Activated CD8-positive, alpha-beta memory T cell treated with anti-CD3 and anti-CD28 coated beads, Interleukin-2, amount 10 ng/mL, durations not matched to agents 7 days and 5 days (primary cell): ENCODE data around the gene AFM. TPM values are rescaled to one million over a fixed set of nuclear protein-coding genes. Genes with fewer than 3 reads are reported as not detected.

Experiments used
- ATAC-seq: fragments of 150-1000 bp; cut with Tn5 transposase; one replicate; pipeline ENCODE4 v1.10.0; 2021; ENCODE audit warnings: moderate library complexity
- CTCF ChIA-PET: fragments of 350-600 bp; sonication (Branson Sonifier 250); formaldehyde crosslinking; loops from one replicate; lab custom pipeline; 2021; ENCODE audit warnings: antibody characterized with exemption; lab: Charles Lee
- DNase-seq: peaks from one replicate; pipeline ENCODE4 v3.0.0-alpha.2; 2020
- H3K27ac Mint-ChIP-seq: one replicate; pipeline ENCODE4 v1.8.0; 2021; ENCODE audit warnings: mild to moderate bottlenecking, mixed read lengths
- H3K27me3 Mint-ChIP-seq: one replicate; pipeline ENCODE4 v1.8.0; 2021; ENCODE audit warnings: mixed read lengths
- H3K36me3 Mint-ChIP-seq: one replicate; pipeline ENCODE4 v1.8.0; 2021; ENCODE audit warnings: mild to moderate bottlenecking, mixed read lengths
- H3K4me1 Mint-ChIP-seq: one replicate; pipeline ENCODE4 v1.8.0; 2021; ENCODE audit warnings: mixed read lengths
- H3K4me3 Mint-ChIP-seq: one replicate; pipeline ENCODE4 v1.8.0; 2021; ENCODE audit warnings: mild to moderate bottlenecking, moderate library complexity, mixed read lengths
- H3K9me3 Mint-ChIP-seq: one replicate; pipeline ENCODE4 v1.8.0; 2022; ENCODE audit warnings: low read depth, mixed read lengths
- total RNA-seq, 2 experiments: library from RNA; stranded (reverse); gene quantifications; one replicate each; pipeline ENCODE4 v1.2.3, GENCODE V29; 2021

The AFM gene
- total RNA-seq, 2 experiments from 2014 or later: not detected

DNA sequence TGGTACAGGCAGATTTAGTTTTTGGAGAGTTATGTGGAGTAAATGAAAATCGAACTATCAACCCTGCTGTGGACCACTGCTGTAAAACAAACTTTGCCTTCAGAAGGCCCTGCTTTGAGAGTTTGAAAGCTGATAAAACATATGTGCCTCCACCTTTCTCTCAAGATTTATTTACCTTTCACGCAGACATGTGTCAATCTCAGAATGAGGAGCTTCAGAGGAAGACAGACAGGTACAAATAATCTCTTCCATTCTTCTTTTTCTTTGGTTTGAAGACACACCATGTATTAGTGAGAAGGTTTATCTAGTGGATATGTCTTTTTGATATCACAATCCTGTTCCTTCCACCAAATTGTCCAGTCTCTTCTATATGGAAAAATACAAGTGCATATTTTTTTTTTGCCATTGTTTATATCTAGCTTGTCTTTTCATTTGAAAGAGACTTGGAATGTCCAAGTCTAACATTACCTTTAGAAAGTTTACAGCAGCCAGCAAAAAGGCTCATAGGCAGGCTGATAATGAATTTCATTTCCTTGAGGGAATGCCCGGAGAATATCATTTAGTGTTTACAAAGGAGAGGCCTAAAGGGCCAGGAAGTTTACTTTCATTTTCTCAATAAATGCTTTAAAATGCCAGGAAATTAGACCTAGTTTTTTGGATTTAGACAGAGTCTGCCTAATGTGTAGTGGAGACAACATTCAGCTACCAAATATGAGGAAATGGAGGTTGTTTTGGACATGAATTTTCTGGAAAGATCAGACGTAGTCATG is 18.6 kb downstream of the AFM start:
- CTCF ChIA-PET: interaction anchor here (0.6 kb wide), 1 partner anchor 518 kb away, joined by 3 read pairs; no protein-coding TSS in a partner anchor
- Mint-ChIP-seq H3K36me3 (no peaks in the 10 kb centered on the region), H3K27ac (no peak overlapping the region), H3K4me1 (no peaks in the 10 kb centered on the region), H3K4me3 (no peak overlapping the region), H3K9me3 (no peaks in the 10 kb centered on the region), H3K27me3 (no peaks in the 10 kb centered on the region)
- no peak for ATAC-seq
- DNase-seq: no peak

DNA sequence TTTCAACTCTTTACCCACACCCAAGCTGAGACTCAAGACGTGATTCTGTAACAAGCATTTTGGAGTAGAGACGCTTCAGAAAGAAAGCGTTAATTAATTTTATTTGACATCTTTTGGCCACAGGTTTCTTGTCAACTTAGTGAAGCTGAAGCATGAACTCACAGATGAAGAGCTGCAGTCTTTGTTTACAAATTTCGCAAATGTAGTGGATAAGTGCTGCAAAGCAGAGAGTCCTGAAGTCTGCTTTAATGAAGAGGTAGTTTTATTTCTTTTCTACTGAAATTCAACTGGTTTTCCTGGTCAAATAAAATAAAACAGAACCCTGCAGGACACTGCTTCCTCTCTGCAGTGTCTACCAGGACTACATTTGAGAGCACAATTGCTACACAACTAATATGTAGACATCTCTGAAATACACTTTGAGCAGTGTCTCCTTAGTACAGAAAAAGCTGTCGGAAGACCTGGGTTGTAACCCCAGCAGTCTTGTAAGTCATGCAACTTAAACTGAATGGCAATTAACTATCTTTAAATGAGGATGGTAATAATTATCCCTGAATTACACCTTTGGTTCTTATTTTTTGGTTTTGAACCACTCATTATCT is 20.2 kb downstream of the AFM start:
- Mint-ChIP-seq H3K27ac (no peak overlapping the region), H3K4me3 (no peak overlapping the region), H3K27me3 (no peaks in the 10 kb centered on the region), H3K36me3 (no peaks in the 10 kb centered on the region), H3K9me3 (no peaks in the 10 kb centered on the region), H3K4me1 (no peaks in the 10 kb centered on the region)
- DNase-seq: no peak
- CTCF ChIA-PET: no interaction called here
- ATAC-seq: no peak

DNA sequence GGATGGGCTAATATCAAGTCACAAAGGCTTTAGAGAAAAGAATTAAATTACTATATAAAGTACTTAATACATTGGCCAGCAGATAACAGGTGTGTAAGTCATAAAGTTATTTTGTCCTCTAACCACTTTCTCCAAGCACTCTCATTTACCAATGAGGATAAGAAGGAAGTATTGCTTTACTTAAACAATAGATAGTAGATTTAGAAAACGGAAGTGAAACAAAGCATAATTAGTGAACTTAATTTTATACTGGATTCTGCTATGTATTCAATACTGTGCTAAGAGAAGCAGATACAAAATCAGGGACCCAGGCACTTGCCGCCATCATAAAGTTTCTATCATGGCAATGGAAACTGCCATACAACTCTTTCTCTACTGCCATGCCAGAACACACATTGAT is 24.0 kb downstream of the AFM start:
- Mint-ChIP-seq H3K4me3 (no peak overlapping the region), H3K4me1 (no peaks in the 10 kb centered on the region), H3K27ac (no peak overlapping the region), H3K9me3 (no peaks in the 10 kb centered on the region), H3K27me3 (peaks cover 2% of the 10 kb centered on the region), H3K36me3 (no peaks in the 10 kb centered on the region)
- DNase-seq (no peak), ATAC-seq (no peak)
- CTCF ChIA-PET: no interaction called here

DNA sequence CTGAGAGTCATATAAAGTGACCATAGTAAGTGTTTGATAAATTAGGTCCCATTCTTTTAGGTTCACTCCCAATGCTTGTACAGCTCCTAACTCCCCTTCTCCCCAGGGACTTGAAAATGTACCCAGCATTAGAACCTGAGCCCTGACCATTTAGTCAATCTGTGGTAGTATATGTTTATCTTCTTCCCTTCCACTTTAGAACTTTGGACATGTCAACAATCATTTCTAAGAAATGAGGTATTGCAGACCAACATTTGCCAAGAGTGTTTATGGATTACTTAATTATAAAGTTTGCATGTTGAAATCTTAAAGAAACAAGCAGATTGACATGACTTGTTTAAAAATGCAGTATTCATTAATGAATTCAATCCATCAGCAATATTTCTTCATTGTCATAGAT is 26.0 kb downstream of the AFM start:
- no peaks in the 10 kb centered on the region for H3K9me3 Mint-ChIP-seq
- ATAC-seq: no peak
- no peak overlapping the region for H3K4me3 Mint-ChIP-seq
- H3K27ac Mint-ChIP-seq: no peak overlapping the region
- CTCF ChIA-PET: no interaction called here
- no peaks in the 10 kb centered on the region for H3K4me1 Mint-ChIP-seq
- no peaks in the 10 kb centered on the region for H3K36me3 Mint-ChIP-seq
- H3K27me3 Mint-ChIP-seq: peaks cover 2% of the 10 kb centered on the region
- DNase-seq: no peak

DNA sequence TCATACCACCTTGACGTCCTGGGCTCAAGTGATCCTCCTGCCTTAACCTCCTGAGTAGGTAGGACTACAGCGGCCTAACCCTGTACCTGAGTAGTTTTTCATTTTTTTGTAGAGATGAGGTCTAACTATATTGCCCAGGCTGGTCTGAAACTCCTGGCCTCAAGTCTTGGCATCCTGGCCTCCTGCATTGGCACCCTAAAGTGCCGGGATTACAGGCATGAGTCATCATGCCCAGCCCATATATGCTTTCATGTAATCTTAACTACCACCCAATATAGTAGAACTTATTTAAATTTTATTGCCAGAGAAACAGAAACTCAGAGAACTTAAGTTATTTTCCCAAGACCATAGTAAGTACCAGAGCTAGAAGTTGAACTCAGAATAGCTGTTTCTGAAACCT is 27.1 kb downstream of the AFM start:
- H3K4me3 Mint-ChIP-seq: no peak overlapping the region
- H3K4me1 Mint-ChIP-seq: no peaks in the 10 kb centered on the region
- H3K27ac Mint-ChIP-seq: no peak overlapping the region
- ATAC-seq (no peak), DNase-seq (no peak)
- H3K9me3 Mint-ChIP-seq: no peaks in the 10 kb centered on the region
- H3K27me3 Mint-ChIP-seq: peaks cover 2% of the 10 kb centered on the region
- H3K36me3 Mint-ChIP-seq: no peaks in the 10 kb centered on the region
- CTCF ChIA-PET: no interaction called here

DNA sequence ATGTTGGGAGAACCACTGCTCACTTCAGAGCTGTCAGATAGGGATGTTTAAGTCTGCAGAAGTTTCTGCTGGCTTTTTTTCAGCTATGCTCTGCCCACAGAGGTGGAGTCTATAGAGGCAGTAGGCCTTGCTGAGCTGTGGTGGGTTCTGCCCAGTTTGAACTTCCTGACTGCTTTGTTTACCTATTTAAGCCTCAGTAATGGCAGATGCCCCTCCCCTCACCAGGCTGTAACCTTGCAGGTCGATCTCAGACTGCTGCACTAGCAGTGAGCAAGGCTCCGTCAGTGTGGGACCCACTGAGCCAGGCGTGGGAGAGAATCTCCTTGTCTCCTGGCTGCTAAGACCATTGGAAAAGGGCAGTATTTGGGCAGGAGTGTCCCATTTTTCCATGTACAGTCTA is 36.8 kb downstream of the AFM start:
- CTCF ChIA-PET: no interaction called here
- ATAC-seq (no peak), DNase-seq (no peak)
- H3K4me1 Mint-ChIP-seq: no peaks in the 10 kb centered on the region
- H3K9me3 Mint-ChIP-seq: no peaks in the 10 kb centered on the region
- H3K4me3 Mint-ChIP-seq: no peak overlapping the region
- no peaks in the 10 kb centered on the region for H3K27me3 Mint-ChIP-seq
- no peaks in the 10 kb centered on the region for H3K36me3 Mint-ChIP-seq
- H3K27ac Mint-ChIP-seq: no peak overlapping the region

DNA sequence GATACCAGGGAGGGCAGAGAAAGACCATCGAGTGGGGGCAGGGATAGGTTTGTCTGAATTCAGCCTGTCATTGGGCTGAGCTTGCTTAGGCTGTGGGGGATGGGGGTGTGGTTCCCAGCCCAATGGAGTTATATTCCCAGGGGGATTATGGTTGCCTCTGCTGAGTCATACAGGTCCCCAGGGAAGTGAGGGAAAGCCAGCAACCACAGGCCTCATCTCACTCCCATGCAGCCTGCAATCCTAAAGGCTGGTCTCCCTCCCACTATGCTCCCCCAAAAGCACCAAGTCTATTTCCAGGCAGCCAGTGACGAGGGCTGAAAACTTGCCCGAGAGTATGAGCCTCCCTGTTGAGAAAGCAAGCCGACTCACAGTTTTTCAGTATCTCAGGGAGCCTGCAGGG is 39.3 kb downstream of the AFM start:
- ATAC-seq (no peak), DNase-seq (no peak)
- Mint-ChIP-seq H3K27ac (no peak overlapping the region), H3K4me3 (no peak overlapping the region), H3K36me3 (no peaks in the 10 kb centered on the region), H3K9me3 (no peaks in the 10 kb centered on the region), H3K27me3 (no peaks in the 10 kb centered on the region), H3K4me1 (no peaks in the 10 kb centered on the region)
- CTCF ChIA-PET: no interaction called here

DNA sequence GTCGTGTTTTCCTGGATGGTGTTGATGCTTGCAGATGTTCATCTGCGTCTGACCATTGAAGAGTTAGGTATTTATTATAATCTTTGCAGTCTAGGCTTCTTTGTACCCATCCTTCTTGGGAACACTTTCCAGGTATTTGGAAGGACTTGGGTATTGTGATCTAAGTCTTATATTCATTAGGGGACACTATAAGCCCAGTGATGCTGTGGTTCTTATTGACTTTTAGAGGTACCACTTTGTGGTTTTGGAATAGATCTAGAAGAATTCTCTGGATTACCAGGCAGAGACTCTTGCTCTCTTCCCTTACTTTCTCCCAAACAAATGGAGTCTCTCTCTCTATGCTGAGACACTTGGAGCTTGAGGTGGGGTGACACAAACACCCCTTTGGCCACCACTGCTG is 41.6 kb downstream of the AFM start:
- ATAC-seq (no peak), DNase-seq (no peak)
- no peak overlapping the region for H3K27ac Mint-ChIP-seq
- CTCF ChIA-PET: no interaction called here
- no peaks in the 10 kb centered on the region for H3K9me3 Mint-ChIP-seq
- no peak overlapping the region for H3K4me3 Mint-ChIP-seq
- no peaks in the 10 kb centered on the region for H3K4me1 Mint-ChIP-seq
- H3K27me3 Mint-ChIP-seq: no peaks in the 10 kb centered on the region
- H3K36me3 Mint-ChIP-seq: no peaks in the 10 kb centered on the region

DNA sequence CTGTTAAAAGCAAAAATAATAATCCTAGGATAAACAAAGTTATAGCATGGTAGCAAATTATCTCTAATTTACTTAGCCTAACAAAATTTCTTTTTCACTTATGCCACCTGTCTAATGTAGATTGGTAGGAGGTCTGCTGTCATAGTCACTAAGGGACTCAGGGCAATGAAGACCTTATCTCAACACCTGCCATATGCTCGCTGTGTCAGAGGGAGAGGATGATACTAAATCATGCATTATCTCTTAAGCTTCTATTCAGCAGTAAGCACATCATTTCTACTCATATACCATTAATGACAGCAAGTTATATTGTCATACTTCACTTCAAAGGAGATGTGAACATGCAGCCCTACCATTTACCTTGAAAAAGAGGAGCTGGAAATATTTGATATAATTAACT is 44.1 kb downstream of the AFM start:
- no peak overlapping the region for H3K27ac Mint-ChIP-seq
- CTCF ChIA-PET: no interaction called here
- DNase-seq (no peak), ATAC-seq (no peak)
- no peaks in the 10 kb centered on the region for H3K27me3 Mint-ChIP-seq
- H3K4me1 Mint-ChIP-seq: no peaks in the 10 kb centered on the region
- H3K36me3 Mint-ChIP-seq: no peaks in the 10 kb centered on the region
- H3K9me3 Mint-ChIP-seq: no peaks in the 10 kb centered on the region
- no peak overlapping the region for H3K4me3 Mint-ChIP-seq

DNA sequence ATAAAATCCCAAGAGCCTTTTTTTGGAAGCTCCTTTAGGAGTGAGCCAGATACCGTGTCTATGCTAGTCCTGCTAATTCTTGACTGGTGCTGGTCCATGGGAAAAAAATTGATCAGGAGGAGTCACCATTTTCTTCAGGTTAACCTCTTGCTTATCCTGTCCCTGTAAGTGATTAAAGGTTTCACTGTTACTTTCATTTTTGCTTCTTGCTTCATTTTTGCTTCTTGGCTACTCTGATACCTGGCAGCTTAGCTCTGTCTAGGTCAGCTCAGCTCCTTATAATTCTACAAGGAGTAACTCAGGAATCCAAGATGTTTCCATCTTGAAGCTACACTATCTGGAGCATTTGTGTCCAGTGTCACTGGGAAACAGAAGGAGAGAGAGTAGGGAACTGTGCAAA is 45.7 kb downstream of the AFM start:
- H3K27me3 Mint-ChIP-seq: no peaks in the 10 kb centered on the region
- ATAC-seq (no peak), DNase-seq (no peak)
- H3K36me3 Mint-ChIP-seq: no peaks in the 10 kb centered on the region
- H3K27ac Mint-ChIP-seq: no peak overlapping the region
- H3K4me1 Mint-ChIP-seq: no peaks in the 10 kb centered on the region
- H3K4me3 Mint-ChIP-seq: no peak overlapping the region
- CTCF ChIA-PET: no interaction called here
- no peaks in the 10 kb centered on the region for H3K9me3 Mint-ChIP-seq

DNA sequence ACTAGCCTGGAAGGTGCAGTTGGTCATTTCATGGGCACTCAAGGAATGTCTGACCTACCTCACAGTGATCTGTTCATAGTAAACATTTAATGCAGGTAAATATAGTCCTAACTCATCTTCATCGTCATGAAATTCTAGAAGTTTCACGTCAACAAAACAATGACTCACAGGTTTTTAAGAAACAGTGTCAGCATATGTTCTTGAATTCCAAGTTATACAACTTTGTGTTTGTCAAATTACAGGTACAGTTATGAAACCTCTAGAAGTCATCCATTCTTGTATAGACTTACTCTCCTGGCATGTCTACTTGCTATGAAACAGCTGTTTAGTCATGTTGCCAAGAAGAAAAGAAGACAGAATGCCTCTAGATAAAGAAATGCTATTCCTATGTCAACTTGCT is 46.6 kb downstream of the AFM start:
- no peak for ATAC-seq

DNA sequence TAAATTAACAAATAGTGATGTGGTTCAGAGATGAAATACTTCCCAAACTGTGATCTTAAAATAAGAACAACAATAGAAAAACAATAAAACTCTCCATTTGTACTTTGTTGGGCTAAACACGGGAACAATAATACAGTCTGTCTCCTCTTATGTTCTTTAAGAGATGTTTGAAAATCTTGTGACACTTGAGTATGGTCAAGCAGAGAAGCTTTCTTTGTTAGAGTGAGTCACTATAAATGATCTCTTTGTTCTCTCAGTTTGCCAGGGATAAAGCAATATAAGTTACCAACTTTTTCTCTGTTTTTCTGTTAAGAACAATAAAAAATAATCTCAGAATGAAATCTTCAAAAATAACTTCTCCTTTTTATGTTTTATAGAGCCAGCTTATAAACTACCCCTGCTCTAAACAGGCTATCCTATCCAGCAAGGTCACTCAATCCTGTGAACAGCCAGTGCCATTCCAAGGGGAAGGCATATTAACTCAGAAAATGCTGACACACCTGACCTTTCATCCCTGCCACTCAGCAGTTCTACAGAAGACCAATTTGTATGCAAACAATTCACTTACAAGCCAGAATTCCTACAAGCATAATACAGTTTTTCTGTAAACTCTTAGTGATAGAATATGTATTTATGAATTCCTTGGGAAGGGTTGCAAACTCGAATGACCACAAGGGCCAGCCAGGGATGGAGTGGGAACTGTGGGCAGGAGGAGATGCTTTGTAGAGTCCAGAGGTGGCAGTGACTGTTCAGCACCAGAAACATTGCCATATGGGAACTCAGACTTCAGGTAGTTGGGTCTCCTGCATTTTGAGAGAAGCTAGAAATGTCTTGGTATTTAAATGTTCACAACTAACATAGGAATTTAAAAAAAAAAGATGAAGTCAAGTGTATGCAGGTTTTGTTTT is 52.2 kb downstream of the AFM start:
- CTCF ChIA-PET: no interaction called here
- Mint-ChIP-seq H3K36me3 (no peaks in the 10 kb centered on the region), H3K27me3 (peaks cover 15% of the 10 kb centered on the region), H3K4me3 (no peak overlapping the region), H3K9me3 (no peaks in the 10 kb centered on the region), H3K4me1 (peaks cover 4% of the 10 kb centered on the region), H3K27ac (no peak overlapping the region)
- ATAC-seq (no peak), DNase-seq (no peak)

More for the DNA sequence above, 46.6 kb downstream of the AFM start:
- H3K4me3 Mint-ChIP-seq: no peak overlapping the region
- H3K4me1 Mint-ChIP-seq: no peaks in the 10 kb centered on the region
- no peaks in the 10 kb centered on the region for H3K9me3 Mint-ChIP-seq
- H3K36me3 Mint-ChIP-seq: no peaks in the 10 kb centered on the region
- H3K27ac Mint-ChIP-seq: no peak overlapping the region
- no peaks in the 10 kb centered on the region for H3K27me3 Mint-ChIP-seq
- no peak for DNase-seq
- CTCF ChIA-PET: no interaction called here

DNA sequence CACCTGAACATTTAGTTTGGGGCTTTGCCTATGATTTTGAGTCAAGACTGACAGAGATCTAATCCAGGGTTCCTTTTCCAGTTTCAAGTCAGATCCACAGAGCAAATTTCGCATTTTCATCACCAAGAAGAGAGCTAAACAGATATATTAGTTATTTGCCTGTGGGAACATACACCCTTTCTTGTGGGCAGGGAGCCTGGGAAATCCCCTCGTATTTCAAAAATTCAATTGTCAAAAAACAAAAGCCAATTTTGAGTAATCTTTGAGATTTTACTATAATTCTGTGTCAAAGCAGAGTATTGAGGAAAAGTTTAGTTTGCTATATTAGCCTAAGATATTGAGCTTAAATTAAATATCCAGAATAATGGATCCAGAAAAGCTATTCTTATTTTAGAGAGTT is 56.6 kb downstream of the AFM start:
- no peak overlapping the region for H3K4me3 Mint-ChIP-seq
- H3K27me3 Mint-ChIP-seq: peaks cover 20% of the 10 kb centered on the region
- no peaks in the 10 kb centered on the region for H3K9me3 Mint-ChIP-seq
- no peak for DNase-seq
- H3K4me1 Mint-ChIP-seq: peaks cover 4% of the 10 kb centered on the region
- H3K27ac Mint-ChIP-seq: no peak overlapping the region
- no peaks in the 10 kb centered on the region for H3K36me3 Mint-ChIP-seq
- CTCF ChIA-PET: no interaction called here
- no peak for ATAC-seq

DNA sequence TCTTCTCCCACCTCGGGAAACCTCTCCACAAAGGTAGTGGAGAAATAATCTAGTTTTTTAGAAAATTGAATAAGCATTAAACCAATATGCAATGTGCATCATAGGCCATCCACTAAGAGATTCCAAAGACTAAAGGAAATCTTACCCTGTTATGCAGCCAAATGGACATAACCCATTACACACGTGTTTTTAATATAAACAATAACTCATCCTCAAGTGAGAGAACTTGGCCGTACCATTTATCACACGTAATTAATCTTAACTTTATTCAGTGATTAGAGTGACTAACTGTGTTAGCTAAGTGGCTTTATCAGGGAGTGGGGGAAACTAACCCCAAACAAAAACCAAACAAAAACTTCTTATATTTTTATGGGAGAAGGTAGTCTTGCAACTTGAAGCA is 57.8 kb downstream of the AFM start:
- Mint-ChIP-seq H3K36me3 (no peaks in the 10 kb centered on the region), H3K27me3 (peaks cover 13% of the 10 kb centered on the region), H3K9me3 (no peaks in the 10 kb centered on the region), H3K27ac (no peak overlapping the region), H3K4me1 (peaks cover 4% of the 10 kb centered on the region), H3K4me3 (no peak overlapping the region)
- CTCF ChIA-PET: no interaction called here
- no peak for ATAC-seq
- DNase-seq: no peak
